K562 (cell line): Measurements from ENCODE around the gene PRSS8. TPM values are rescaled to one million over a fixed set of nuclear protein-coding genes. Genes with fewer than 3 reads are reported as not detected.

Source experiments
- CHD1 ChIP-seq: fragments of 200-600 bp; sonication (generic); IDR thresholded peaks from one replicate; pipeline ENCODE4 v1.6.1; 2012; ENCODE audit warnings: mild to moderate bottlenecking, moderate library complexity, low read length, inconsistent platforms
- FOSL1 ChIP-seq: fragments of 200-800 bp; sonication (Bioruptor generic); conservative IDR thresholded peaks from 2 replicates; pipeline ENCODE4 v1.6.1; 2016; ENCODE audit warnings: missing genetic modification characterization, missing compliant biosample characterization
- HCFC1 ChIP-seq: IDR thresholded peaks from 2 replicates; pipeline ENCODE4 v1.6.1; 2012; ENCODE audit warnings: low read depth, low read length, improper control_type of control experiment
- HMG20B ChIP-seq: fragments of 250-450 bp; sonication (Bioruptor Pico); IDR thresholded peaks from 2 replicates; pipeline ENCODE4 v1.5.0; 2021; ENCODE audit warnings: mild to moderate bottlenecking
- MAFG ChIP-seq: fragments of 450-650 bp; conservative IDR thresholded peaks from 2 replicates; pipeline ENCODE4 v1.6.1; 2016; ENCODE audit warnings: missing genetic modification characterization, missing compliant biosample characterization
- MTF1 ChIP-seq: fragments of 250-450 bp; sonication (Bioruptor Pico); IDR thresholded peaks from 2 replicates; pipeline ENCODE4 v1.9.0; 2021; ENCODE audit warnings: moderate library complexity, mild to moderate bottlenecking, inconsistent platforms, borderline replicate concordance
- NRF1 ChIP-seq, 2 experiments: fragments of 450-650 bp; IDR thresholded peaks in 1 of 2; conservative IDR thresholded peaks in 1 of 2; 2 replicates each; pipeline ENCODE4 v1.6.1; 2014; ENCODE audit warnings: mild to moderate bottlenecking in 2 of 2
- POLR2A ChIP-seq: fragments of 450-650 bp; conservative IDR thresholded peaks from 2 replicates; pipeline ENCODE4 v1.6.1; 2016
- PPARD ChIP-seq: fragments of 250-450 bp; sonication (Bioruptor Pico); IDR thresholded peaks from 2 replicates; pipeline ENCODE4 v1.8.0; 2022; ENCODE audit warnings: inconsistent platforms, mild to moderate bottlenecking, moderate library complexity
- SAFB ChIP-seq: fragments of 200-400 bp; formaldehyde crosslinking; IDR thresholded peaks from 2 replicates; pipeline ENCODE4 v1.6.1; 2017; ENCODE audit warnings: low read depth, low read length, borderline replicate concordance
- SIN3B ChIP-seq: fragments of 450-650 bp; IDR thresholded peaks from 2 replicates; pipeline ENCODE4 v1.6.1; 2017; ENCODE audit warnings: low read depth, mild to moderate bottlenecking, moderate library complexity
- TAF15 ChIP-seq: fragments of 200-400 bp; formaldehyde crosslinking; IDR thresholded peaks from 2 replicates; pipeline ENCODE4 v1.6.1; 2017; ENCODE audit warnings: mild to moderate bottlenecking, low read depth, low read length, moderate library complexity
- TAF9B ChIP-seq: fragments of 450-650 bp; IDR thresholded peaks from 2 replicates; pipeline ENCODE4 v1.6.1; 2018; ENCODE audit warnings: mild to moderate bottlenecking; ENCODE audit not compliant: partially characterized antibody
- ZFP1 ChIP-seq: fragments of 450-650 bp; formaldehyde crosslinking; IDR thresholded peaks from 2 replicates; pipeline ENCODE4 v1.4.0; 2020; ENCODE audit warnings: mild to moderate bottlenecking, mixed read lengths
- ZNF263 ChIP-seq: sonication (generic); formaldehyde crosslinking; IDR thresholded peaks from 2 replicates; pipeline ENCODE4 v1.8.0; 2022; ENCODE audit warnings: mild to moderate bottlenecking, missing genetic modification reagents, borderline replicate concordance
- polyA plus RNA-seq, 8 experiments: library from polyadenylated mRNA; depleted of rRNA in 4 of 8; stranded (reverse) in 5 of 8; unstranded in 3 of 8; fragments of >200 nt; fragmentation: Nextera tagmentation in 2 of 8; fragmentation: Illumina TruSeq in 1 of 8; extraction: Ambion mirVana in 2 of 8; extraction: Trizol in 1 of 8; gene quantifications; 2 replicates each; pipeline versions ENCODE4 v1.2.1 to v1.2.3, GENCODE V29; 2011 to 2014; ENCODE audit warnings: inconsistent platforms in 1 of 8, missing spikeins in 1 of 8
- total RNA-seq, 7 experiments: library from RNA; depleted of rRNA in 6 of 7; stranded (reverse); fragments of >200 nt in 6 of 7; fragmentation: Illumina TruSeq in 2 of 7; extraction: Trizol in 2 of 7; gene quantifications; 2 replicates each; pipeline versions ENCODE4 v1.2.1 to v1.2.3, GENCODE V29; 2011 to 2021; ENCODE audit warnings: low replicate concordance in 1 of 7
- TF ChIP-seq, protein P1 (sequence below): IDR thresholded peaks from 2 replicates; pipeline ENCODE4 v1.6.1; 2011; ENCODE audit warnings: borderline replicate concordance, low read depth, mild to moderate bottlenecking, moderate library complexity, low read length; ENCODE audit not compliant: insufficient read depth, poor library complexity, severe bottlenecking
- TF ChIP-seq, protein P2 (sequence below): fragments of 250-450 bp; sonication (Bioruptor Pico); IDR thresholded peaks from 2 replicates; pipeline ENCODE4 v1.4.0; 2020; ENCODE audit warnings: mild to moderate bottlenecking, moderate library complexity
- TF ChIP-seq, protein P3 (sequence below): fragments of 200-800 bp; sonication (Bioruptor generic); IDR thresholded peaks from 2 replicates; pipeline ENCODE4 v1.6.1; 2017; ENCODE audit warnings: missing genetic modification characterization, missing compliant biosample characterization
- TF ChIP-seq, protein P4 (sequence below): fragments of 450-650 bp; IDR thresholded peaks from 2 replicates; pipeline ENCODE4 v1.6.1; 2016; ENCODE audit warnings: borderline replicate concordance
- TF ChIP-seq, protein P5 (sequence below): fragments of 450-650 bp; formaldehyde crosslinking; IDR thresholded peaks from 2 replicates; pipeline ENCODE4 v1.4.0; 2022; ENCODE audit warnings: mild to moderate bottlenecking, moderate library complexity

Gene PRSS8
- total and polyA plus RNA-seq, 9 of the 15 experiments (the other 6 are each of a cell fraction or from before 2014, with no cell fraction given): 0.25 to 3.9 (median 1.3) TPM; not detected in 1

DNA sequence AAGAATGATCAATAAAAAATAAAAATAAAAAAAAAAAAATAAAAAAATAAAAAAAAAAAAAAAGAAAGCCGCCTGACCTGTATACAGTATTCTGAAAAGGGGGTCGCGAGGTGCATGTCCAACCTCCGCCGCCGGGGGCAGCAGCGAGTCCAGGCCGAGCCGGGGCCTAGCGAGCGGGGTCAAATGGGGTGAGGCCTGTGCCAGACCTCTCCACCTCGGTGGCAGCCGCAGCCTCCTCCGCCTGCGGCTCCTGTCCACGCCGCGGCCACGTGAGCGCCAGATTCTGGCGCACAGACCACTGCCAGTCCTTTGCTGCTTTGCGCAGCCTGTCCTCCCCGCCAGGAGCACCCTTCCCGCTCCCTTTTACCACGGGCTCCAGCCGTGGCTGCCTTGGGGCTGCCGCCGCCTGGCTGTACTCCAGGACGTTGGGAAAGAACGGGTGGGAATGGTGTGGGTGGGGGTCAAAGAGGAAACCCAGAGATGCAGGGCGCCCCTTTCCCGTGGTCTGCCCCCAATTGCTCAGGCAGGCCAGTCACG is 29.8 kb downstream of the PRSS8 start (continued):
- TF ChIP-seq, protein P1, sequence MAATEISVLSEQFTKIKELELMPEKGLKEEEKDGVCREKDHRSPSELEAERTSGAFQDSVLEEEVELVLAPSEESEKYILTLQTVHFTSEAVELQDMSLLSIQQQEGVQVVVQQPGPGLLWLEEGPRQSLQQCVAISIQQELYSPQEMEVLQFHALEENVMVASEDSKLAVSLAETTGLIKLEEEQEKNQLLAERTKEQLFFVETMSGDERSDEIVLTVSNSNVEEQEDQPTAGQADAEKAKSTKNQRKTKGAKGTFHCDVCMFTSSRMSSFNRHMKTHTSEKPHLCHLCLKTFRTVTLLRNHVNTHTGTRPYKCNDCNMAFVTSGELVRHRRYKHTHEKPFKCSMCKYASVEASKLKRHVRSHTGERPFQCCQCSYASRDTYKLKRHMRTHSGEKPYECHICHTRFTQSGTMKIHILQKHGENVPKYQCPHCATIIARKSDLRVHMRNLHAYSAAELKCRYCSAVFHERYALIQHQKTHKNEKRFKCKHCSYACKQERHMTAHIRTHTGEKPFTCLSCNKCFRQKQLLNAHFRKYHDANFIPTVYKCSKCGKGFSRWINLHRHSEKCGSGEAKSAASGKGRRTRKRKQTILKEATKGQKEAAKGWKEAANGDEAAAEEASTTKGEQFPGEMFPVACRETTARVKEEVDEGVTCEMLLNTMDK: no peak
- TF ChIP-seq SIN3B (no peak), PPARD (CRISPR knock-in tag) (no peak), HCFC1 (peak; percentile 55), TAF9B (peak; percentile 25), FOSL1 (tag) (no peak; the same call in 1 of the 2 replicates), NRF1 (conservative IDR thresholded peaks at IDR 0.05 in 1 of 2, IDR thresholded peaks at IDR 0.05 in 1 of 2) (peak; percentile 73 to 79), CHD1 (no peak), TAF15 (no peak), ZFP1 (CRISPR knock-in tag) (no peak), ZNF263 (CRISPR knock-in tag) (peak; percentile 77), SAFB (peak; percentile 67; the same call in 1 of the 2 replicates), MTF1 (no peak), HMG20B (CRISPR knock-in tag) (no peak), MAFG (tag) (no peak), POLR2A (peak; percentile 59)
- TF ChIP-seq, protein P2, sequence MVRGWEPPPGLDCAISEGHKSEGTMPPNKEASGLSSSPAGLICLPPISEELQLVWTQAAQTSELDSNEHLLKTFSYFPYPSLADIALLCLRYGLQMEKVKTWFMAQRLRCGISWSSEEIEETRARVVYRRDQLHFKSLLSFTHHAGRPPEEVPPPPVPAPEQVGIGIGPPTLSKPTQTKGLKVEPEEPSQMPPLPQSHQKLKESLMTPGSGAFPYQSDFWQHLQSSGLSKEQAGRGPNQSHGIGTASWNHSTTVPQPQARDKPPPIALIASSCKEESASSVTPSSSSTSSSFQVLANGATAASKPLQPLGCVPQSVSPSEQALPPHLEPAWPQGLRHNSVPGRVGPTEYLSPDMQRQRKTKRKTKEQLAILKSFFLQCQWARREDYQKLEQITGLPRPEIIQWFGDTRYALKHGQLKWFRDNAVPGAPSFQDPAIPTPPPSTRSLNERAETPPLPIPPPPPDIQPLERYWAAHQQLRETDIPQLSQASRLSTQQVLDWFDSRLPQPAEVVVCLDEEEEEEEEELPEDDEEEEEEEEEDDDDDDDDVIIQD (CRISPR knock-in tag): no peak
- TF ChIP-seq, protein P3, sequence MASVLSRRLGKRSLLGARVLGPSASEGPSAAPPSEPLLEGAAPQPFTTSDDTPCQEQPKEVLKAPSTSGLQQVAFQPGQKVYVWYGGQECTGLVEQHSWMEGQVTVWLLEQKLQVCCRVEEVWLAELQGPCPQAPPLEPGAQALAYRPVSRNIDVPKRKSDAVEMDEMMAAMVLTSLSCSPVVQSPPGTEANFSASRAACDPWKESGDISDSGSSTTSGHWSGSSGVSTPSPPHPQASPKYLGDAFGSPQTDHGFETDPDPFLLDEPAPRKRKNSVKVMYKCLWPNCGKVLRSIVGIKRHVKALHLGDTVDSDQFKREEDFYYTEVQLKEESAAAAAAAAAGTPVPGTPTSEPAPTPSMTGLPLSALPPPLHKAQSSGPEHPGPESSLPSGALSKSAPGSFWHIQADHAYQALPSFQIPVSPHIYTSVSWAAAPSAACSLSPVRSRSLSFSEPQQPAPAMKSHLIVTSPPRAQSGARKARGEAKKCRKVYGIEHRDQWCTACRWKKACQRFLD (CRISPR knock-in tag): 0 out of 2 replicates have a peak, but pooled peaks have one; percentile 49
- TF ChIP-seq, protein P4, sequence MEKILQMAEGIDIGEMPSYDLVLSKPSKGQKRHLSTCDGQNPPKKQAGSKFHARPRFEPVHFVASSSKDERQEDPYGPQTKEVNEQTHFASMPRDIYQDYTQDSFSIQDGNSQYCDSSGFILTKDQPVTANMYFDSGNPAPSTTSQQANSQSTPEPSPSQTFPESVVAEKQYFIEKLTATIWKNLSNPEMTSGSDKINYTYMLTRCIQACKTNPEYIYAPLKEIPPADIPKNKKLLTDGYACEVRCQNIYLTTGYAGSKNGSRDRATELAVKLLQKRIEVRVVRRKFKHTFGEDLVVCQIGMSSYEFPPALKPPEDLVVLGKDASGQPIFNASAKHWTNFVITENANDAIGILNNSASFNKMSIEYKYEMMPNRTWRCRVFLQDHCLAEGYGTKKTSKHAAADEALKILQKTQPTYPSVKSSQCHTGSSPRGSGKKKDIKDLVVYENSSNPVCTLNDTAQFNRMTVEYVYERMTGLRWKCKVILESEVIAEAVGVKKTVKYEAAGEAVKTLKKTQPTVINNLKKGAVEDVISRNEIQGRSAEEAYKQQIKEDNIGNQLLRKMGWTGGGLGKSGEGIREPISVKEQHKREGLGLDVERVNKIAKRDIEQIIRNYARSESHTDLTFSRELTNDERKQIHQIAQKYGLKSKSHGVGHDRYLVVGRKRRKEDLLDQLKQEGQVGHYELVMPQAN: no peak; the same call in 1 of the 2 replicates
- TF ChIP-seq, protein P5, sequence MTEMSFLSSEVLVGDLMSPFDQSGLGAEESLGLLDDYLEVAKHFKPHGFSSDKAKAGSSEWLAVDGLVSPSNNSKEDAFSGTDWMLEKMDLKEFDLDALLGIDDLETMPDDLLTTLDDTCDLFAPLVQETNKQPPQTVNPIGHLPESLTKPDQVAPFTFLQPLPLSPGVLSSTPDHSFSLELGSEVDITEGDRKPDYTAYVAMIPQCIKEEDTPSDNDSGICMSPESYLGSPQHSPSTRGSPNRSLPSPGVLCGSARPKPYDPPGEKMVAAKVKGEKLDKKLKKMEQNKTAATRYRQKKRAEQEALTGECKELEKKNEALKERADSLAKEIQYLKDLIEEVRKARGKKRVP: 0 out of 2 replicates have a peak, but pooled peaks have one; percentile 30
